GM10847 (cell line): ENCODE results near the gene ZNF524.

Source experiments
- POLR2A ChIP-seq: IDR thresholded peaks from 2 replicates; pipeline ENCODE4 v1.6.1; 2011; ENCODE audit not compliant: insufficient read length; ENCODE audit errors: extremely low read depth

ZNF524 gene

GRCh38 chr19:55606817-55607216 lies 6.7 kb downstream of the ZNF524 start:
- no peak for TF ChIP-seq POLR2A

- no peak for TF ChIP-seq POLR2A
Observed at GRCh38 chr19:55609326-55609725, 9.2 kb downstream of the ZNF524 start.

GRCh38 chr19:55611300-55611982 lies 11.4 kb downstream of the ZNF524 start:
- TF ChIP-seq POLR2A: no peak

GRCh38 chr19:55611983-55612645 lies 12.0 kb downstream of the ZNF524 start:
- no peak for TF ChIP-seq POLR2A

GRCh38 chr19:55613396-55613795 lies 13.3 kb downstream of the ZNF524 start:
- TF ChIP-seq POLR2A: no peak

- TF ChIP-seq POLR2A: no peak
Observed at GRCh38 chr19:55613930-55614710, 14.0 kb downstream of the ZNF524 start.

GRCh38 chr19:55614711-55615542 lies 14.8 kb downstream of the ZNF524 start:
- TF ChIP-seq POLR2A: no peak

- TF ChIP-seq POLR2A: no peak
Observed at GRCh38 chr19:55615543-55616394, 15.7 kb downstream of the ZNF524 start.

GRCh38 chr19:55616395-55616875 lies 16.3 kb downstream of the ZNF524 start:
- no peak for TF ChIP-seq POLR2A

GRCh38 chr19:55617426-55617825 lies 17.3 kb downstream of the ZNF524 start:
- no peak for TF ChIP-seq POLR2A

GRCh38 chr19:55618426-55618825 lies 18.3 kb downstream of the ZNF524 start:
- no peak for TF ChIP-seq POLR2A

- no peak for TF ChIP-seq POLR2A
Observed at GRCh38 chr19:55619286-55619685, 19.2 kb downstream of the ZNF524 start.

- no peak for TF ChIP-seq POLR2A
Observed at GRCh38 chr19:55620410-55621204, 20.5 kb downstream of the ZNF524 start.
